GM18517 (cell line): ENCODE measurements around the gene TM9SF1.
"Not testable (repeated sequence)": the region's sequence is repeated elsewhere in the genome, so short reads cannot be mapped to it uniquely, and the experiment has no call there.

ENCODE experiments used
- ATAC-seq: cut with Tn5 transposase; IDR thresholded peaks from one replicate; pipeline ENCODE4 v1.9.1; 2021; ENCODE audit warnings: mild to moderate bottlenecking, moderate library complexity; ENCODE audit not compliant: unreplicated experiment

The TM9SF1 gene

DNA sequence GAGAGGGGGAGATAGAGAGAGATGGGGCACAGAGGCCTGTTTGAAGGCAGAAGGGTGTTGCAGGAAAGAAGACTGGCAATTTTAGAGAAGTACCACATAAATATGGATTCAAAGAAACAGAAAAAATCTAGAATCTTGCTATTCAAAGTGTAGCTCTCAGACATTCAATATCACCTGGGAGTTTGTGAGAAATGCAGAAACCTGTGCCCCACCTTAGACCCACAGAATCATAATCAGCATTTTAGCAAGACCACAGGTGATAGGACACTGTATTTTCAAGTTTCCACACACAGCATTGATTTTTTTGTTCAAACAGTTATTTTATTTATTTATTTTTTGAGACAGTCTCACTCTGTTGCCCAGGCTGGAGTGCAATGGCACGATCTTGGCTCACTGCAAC is 33.7 kb upstream of the TM9SF1 start:
- no peak for ATAC-seq

DNA sequence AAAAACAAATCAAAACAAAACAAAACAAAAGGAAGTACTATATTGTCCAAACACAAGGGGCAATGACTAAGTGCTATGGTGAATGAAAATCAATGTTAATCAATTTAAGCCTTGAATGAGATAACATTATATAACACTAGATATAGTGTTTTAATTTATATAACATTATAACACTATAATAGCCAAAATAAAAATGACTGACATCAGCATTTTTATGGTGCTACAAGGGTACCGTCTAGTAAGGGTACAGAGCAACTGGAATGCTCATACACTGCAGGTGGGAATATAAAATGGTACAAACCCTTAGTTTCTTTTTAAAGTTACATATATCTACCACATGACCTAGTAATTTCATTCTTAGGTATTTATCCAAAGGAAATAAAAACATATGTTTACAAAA is 31.2 kb upstream of the TM9SF1 start:
- no peak for ATAC-seq

DNA sequence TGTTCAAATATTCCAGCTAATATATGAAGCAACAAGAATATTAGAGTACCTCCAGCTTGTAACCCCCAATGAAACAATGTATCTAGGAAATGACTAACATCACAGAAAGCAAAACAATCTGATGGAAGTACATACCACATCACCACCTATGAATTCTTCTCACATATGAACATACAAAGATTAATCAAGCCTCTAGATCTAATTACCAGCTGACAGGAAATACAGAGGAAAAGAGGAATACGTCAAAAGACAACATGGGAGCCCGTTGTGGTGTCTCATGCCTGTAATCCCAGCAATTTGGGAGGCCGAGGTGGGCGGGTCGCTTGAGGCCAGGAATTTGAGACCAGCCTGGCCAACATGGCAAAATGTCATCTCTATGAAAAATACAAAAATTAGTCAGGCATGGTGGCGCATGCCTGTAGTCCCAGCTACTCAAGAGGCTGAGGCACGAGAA is 29.4 kb upstream of the TM9SF1 start:
- no peak for ATAC-seq

DNA sequence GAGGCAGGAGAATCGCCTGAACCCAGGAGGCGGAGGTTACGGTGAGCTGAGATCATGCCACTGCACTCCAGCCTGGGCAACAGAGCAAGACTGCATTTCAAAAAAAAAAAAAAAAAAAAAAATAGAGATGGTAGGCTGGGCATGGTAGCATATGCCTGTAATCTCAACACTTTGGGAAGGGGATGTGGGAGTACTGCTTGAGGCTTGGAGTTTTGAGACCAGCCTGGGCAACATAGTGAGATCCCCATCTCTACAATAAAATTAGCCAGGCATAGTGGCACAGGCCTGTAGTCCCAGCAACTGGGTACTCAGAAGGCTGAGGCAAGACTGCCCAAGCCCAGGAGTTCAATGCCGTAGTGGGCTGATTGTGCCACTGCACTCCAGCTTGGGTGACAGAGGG is 27.7 kb upstream of the TM9SF1 start:
- ATAC-seq: not testable (repeated sequence)

DNA sequence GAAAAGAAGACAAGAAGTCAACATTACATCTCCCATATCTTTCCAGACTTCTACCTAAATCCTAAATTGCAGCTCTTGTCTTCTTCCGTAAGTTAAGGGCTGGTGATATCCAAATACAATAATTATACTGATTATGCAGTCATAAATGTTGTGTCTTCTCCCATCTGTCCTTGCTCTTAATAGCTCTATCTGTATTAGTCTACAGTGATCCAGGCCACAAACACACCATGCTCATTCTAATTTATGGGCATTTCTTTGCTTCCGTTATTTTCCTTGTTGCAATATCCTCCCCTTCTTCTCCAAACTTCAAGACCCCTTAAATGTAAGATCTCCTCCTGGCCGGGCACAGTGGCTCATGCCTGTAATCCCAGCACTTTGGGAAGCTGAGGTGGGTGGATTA is 24.3 kb upstream of the TM9SF1 start:
- no peak for ATAC-seq

DNA sequence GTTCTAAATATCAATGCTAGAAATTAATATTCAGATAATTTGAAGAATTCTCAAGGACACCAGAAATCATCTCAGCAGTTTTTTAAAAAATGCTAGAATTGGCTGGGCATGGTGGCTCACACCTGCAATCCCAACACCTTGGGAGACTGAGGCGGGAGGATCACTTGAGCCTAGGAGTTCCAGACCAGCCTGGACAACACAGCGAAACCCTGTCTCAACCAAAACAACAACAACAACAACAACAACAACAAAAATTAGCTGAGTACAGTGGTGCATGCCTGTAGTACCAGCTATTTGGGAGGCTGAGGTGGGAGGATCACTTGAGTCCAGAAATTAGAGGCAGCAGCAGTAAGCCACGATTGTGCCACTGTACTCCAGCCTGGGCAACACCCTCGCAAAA is 23.8 kb upstream of the TM9SF1 start:
- ATAC-seq: no peak

DNA sequence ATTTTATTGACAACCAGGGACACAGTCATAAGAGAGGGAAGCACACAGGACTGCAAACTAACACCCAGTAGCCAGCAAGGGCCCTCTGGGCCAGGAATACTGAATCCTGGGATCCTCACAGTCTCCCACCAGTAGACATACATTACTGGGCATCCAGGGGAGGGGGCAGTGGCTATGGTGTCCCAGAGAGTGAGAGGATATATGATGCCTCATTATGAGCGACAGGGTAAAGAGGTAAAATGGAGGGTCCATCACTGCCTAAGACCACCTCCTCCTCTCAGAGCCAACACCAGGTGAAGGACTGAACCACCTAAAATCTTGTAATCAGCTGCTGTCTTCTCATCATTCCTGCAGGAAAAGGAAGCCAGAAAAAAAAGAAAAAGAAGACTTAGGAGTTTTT is 21.6 kb upstream of the TM9SF1 start:
- ATAC-seq: not testable (repeated sequence)

DNA sequence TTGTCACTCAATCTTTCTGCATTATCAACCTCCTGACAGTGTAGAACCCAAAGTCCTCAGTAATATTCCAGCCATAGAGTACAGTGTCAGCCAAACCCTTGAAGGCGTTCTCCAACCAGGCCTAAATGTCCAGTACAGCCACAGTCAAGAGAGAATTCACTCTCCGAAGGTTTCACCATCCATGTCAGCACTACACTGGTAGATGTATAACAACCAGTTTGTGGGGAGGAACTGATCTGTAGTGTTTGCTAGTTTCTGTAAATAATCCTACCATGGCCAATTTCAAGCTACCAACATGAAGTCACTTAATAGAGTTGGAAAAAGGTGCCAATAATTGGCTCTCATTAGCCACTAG is 21.1 kb upstream of the TM9SF1 start:
- ATAC-seq: no peak

DNA sequence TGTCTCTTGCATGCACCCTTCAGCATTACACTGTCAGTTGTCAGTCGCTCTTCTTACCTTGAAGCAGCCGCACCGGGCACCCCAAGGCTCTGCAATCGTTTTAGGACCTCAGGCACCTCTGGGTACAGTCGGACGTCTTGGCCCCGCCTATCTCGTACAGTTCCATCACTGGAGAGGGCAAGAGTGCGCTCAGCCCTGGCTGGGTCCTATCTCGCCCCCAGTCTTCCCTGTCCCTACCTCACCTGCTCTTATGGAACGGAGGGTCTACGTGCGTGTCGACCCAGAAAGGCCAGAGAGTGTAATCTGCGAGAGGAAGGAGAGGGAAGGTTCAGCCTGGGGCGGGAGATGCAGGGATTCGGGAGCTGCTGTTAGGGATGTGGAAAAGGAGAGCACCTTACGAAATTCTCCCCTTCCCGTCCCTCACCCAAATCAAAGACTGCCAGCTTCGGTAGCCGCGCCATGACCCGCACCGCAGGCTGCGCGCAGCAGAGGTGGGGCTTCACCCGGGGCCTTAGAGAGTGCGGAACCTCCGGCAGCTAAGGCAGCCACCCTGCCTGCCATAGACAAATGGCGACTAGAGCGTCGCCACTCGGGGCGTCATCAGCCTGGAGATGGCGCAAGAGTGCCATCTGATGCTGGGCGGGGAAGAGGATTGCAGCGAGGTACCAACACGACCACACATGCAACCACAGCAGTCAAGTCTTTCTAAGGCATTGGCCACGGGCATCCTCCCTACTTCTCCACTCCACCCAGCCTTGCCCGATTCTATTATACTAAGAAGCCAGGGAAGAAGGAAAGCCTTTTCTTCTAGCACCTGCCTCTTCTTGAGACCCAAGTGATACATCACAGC is 20.5 kb upstream of the TM9SF1 start, which contains the start of gene MDP1:
Gene MDP1 (minus strand): TSS at position 572 of the 850 bp plus-strand sequence. CDS start 111 bp downstream, at position 461.
- ATAC-seq: peak; percentile 48

DNA sequence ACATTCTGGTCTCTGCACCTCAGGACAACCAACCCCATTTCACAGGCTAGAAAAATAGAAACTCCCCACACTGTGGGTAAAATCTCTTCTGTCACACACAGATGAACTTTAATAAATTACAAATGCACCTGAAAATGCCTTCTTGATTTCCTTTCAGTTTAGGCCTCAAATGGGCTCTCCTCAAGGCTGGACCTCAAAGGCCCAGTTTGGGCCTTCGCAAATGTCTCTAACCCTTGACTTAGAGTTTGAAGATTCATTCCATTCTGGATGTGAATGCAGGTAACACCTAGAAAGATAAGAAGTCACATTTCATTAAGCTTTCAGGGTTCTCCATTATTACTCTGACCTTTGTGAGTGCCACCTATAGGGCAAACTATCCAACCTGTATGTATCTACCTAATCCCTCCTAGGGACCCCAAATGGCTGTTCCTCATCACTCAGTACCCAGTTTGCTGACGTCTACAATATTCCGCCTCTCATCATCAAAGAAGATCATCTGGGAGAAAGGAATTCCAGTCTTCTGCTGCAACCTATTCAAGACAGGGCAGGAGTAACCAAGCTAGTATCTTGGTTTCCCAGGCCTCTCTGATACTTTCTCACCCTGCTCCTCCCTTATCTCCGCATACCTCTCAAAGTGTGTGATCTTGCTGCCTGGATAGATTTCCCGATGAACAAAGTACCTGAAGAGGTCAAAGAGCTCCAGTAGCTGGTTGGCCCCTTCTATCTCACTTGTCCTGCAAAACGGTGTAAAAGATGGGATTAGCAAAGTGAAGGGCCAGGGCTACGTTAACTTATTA is 18.8 kb upstream of the TM9SF1 start:
- no peak for ATAC-seq

DNA sequence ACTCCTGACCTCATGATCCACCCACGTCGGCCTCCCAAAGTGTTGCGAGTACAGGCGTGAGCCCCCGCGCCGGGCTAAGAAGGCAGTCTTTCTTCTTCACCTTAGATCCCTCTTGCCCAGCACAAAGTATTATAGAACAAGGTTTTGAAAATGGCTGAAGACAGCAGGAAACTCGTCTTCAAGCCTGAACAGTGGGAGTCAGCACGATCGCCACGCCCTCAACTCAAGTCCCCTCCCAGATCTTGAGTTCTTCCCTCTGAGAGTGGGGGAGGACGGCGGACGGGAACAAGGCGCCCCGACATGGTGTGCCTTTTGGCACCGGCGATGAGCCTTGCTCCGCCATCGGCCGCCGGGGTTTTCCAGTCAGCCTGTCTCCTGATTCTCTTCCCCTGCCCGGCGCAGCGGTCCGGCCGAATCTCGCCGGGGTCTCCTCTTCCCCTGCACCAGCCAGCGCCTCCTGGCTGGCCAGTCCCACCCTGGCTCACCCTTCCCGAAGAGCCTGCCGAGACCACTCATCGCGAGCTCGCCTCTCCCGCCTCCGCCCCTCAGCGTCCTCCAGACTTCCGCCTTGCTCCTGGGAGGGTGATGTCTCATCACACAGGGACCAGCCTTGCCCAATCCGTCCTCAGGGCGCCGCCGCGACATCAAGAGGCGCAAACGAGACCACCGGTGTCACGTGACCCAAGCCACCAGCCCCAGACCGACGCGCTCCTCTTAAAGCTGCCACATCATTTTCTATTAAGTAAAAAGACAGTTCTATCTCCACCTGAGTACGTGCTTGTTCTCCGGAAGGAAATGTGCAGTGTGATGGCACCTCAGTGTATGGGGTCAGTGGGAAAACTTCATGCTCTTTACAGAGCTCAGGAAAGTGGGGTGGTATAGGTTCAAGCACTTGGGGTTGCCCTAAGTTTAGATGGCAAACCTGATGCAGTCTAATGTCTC is 18.0 kb upstream of the TM9SF1 start, which contains the start of gene CHMP4A:
Gene CHMP4A (minus strand): TSS at position 565 of the 942 bp plus-strand sequence. CDS start 49 bp downstream, at position 516.
- peak; percentile 79 for ATAC-seq

DNA sequence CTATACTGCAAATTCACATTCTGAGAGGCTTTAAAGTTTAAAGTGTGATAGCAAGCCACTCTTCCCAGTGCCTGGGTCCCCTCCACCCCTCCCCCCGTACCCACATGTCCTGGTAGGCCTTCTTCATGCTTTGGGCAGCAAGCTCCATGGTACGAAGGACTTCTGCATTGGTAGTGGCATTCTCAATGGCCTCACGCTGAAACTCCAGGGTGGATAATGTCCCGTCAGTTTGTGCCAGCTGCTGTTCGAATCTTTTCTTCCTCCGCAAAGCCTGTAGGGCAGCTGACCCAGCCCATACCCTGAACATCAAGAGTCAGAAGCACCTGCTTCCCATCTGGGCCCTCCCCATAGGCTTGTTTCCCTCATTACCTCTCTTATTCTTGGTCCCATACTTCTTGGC is 16.1 kb upstream of the TM9SF1 start:
- ATAC-seq: no peak

DNA sequence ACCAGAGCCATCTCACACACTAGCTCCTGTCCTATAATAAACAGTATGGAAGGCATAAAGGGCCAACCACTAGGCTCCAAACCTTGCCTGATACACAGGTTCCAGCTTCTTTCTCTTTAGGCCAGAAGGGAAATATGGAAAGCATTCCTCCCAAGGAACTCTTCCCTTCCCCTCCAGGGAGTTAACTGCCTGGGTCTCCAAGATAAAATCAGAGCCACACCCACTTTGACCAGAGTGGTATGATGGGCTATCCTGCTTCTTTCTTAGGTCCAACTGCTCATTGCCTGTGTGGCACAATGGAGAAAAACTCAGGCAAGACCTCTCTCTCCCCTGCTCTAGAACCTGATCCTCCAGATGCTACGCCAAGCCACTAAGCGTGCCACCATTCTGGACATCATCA is 12.4 kb upstream of the TM9SF1 start:
- ATAC-seq: no peak

DNA sequence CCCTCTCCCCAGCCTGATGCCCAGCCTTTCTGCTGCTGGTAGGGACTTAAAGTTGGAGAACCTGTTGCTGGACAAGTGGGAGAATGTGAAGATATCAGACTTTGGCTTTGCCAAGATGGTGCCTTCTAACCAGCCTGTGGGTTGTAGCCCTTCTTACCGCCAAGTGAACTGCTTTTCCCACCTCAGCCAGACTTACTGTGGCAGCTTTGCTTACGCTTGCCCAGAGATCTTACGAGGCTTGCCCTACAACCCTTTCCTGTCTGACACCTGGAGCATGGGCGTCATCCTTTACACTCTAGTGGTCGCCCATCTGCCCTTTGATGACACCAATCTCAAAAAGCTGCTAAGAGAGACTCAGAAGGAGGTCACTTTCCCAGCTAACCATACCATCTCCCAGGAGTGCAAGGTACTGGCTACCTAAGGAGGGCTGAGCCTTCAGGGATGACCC is 11.9 kb upstream of the TM9SF1 start:
- no peak for ATAC-seq

DNA sequence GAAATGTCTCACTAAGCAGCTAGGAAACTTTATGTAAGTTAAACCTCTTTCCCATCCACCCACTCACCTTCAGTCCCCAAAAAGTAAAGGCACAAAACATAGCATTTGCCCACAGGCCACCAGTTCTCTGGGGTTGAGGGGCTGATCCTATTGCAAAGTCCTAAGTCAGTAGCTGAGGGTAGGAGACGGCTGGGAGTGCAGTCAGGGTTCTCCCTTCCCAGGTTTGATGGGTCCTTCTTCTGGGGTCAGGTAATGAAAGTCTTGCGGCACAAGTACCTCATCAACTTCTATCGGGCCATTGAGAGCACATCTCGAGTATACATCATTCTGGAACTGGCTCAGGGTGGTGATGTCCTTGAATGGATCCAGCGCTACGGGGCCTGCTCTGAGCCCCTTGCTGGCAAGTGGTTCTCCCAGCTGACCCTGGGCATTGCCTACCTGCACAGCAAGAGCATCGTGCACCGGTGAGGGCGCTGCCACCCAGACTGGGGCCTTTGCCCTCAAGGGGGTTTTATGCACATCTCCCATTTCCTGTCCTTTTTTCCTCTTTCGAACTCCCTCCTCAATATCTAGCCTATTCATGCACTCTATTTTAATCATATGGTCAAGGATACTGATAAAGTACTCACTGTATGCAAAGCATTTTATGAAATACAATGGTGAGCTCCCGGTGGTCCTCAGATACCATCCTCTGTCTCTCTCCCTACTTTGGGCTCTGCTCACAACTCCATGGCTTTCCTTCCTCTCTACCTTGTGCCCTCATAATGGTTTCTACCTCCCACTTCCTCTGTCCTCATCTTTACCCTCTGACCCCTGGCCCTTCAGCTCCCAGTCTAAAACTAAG is 11.2 kb upstream of the TM9SF1 start:
- no peak for ATAC-seq

DNA sequence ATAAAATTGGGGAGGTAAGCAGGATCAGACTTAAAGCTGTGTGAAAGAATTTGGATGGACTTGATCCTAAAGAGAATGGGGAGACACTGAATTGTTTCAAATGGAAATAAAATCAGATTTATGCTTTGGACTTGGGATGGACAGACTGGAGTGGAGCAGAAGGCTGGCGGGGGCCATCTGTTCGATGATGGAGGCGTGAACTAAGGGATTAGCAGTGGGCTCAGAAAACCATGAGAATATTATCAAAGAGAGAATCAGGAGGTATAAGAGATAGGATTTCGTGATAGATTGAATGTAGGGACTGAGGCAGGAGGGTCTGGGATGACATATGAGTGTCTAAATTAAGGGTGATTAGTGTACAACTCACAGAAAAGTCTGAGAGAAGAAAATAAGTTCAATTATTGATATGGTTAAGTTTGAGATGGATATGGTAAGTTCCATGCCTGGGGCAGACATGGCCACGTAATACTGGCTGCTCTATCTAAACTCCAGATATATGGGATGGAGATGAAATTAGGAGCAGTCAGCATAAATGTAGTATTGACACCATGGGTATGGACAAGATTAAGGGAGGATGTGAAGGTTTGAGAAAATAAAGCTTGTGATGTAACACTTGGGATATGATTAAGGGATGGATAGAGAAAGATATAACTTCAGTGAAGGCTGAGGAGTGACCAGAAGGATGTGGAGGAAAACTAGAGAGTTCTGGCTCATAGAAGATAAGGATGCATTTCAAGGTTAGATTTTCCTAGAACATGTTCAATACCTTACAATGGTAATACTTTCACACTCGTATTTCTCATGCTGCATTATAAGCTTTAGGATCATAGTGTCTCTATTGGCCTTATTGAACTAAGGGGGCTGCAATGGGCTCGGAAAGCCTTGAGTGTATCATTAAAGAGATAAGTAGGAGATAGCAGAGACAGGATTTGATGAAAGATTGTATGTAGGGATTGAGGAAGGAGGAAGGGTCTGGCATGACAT is 9.2 kb upstream of the TM9SF1 start:
- no peak for ATAC-seq

DNA sequence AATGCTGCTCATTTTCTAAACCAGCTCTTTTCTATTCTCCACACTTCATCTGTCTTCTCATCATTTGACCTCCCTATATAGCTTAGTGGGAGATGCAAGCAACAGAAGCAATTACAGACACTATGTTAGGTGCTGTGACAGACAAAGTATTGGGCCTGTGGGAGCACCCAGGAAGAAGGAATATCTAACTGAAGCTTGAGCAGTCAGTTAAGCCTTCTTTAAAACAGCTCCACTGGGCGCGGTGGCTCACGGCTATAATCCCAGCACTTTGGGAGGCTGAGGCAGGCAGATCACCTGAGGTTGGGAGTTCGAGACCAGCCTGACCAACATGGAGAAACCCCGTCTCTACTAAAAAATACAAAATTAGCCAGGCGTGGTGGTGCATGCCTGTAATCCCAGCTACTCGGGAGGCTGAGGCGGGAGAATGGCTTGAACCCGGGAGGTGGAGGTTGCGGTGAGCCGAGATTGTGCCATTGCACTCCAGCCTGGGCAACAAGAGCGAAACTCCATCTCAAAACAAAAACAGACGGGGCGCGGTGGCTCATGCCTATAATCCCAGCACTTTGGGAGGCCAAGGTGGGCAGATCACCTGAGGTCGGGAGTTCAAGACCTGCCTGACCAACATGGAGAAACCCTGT is 8.1 kb upstream of the TM9SF1 start:
- not testable (repeated sequence) for ATAC-seq

DNA sequence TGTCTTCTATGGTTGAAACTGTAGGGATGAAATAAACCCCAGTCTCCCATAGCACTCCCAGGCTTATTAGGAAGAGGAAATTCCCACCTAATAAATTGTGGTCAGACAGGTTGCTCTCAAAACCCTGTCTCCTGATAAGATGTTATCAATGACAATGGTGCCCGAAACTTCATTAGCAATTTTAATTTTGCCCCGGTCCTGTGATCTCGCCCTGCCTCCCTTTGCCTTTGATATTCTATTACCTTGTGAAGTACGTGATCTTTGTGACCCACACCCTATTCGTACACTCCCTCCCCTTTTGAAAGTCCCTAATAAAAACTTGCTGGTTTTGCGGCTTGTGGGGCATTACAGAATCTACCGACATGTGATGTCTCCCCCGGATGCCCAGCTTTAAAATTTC is 7.3 kb upstream of the TM9SF1 start:
- not testable (repeated sequence) for ATAC-seq
